Right lobe of liver (tissue), 6 donors: ENCODE results near the gene CORO6. TPM values are rescaled to one million over a fixed set of nuclear protein-coding genes. Genes with fewer than 3 reads are reported as not detected.

ENCODE experiments used
- ATAC-seq, 4 donors: fragments of 200-7000 bp; cut with Tn5 transposase; one replicate each; pipeline ENCODE4 v1.9.1; 2020; ENCODE audit warnings: mild to moderate bottlenecking in 4 of 4, moderate library complexity in 4 of 4
- DNase-seq, 3 donors: peaks; one replicate each; pipeline ENCODE4 v3.0.0-alpha.2; 2020
- H3K27ac ChIP-seq, 3 donors: fragments of 200-600 bp; one replicate each; pipeline ENCODE4 v1.8.0; 2022
- H3K27me3 ChIP-seq, 2 donors: fragments of 200-600 bp; one replicate each; pipeline ENCODE4 v1.8.0; 2022
- H3K36me3 ChIP-seq, 4 donors: fragments of 200-600 bp; sonication (generic) in 1 of 4; one replicate each; pipeline versions ENCODE4 v1.5.1 to v1.8.0; 2017 to 2022; ENCODE audit warnings: control low read depth in 1 of 4
- H3K4me1 ChIP-seq, 4 donors: fragments of 200-600 bp; sonication (generic) in 1 of 4; one replicate each; pipeline versions ENCODE4 v1.5.1 to v1.8.0; 2017 to 2022; ENCODE audit warnings: control low read depth in 1 of 4
- H3K4me3 ChIP-seq, 3 donors: fragments of 200-600 bp; one replicate each; pipeline ENCODE4 v1.8.0; 2022
- H3K9me3 ChIP-seq, 4 donors: fragments of 200-600 bp; sonication (generic) in 1 of 4; one replicate each; pipeline versions ENCODE4 v1.5.1 to v1.8.0; 2017 to 2022; ENCODE audit warnings: control low read depth in 1 of 4
- CTCF ChIP-seq, 4 donors: fragments of 200-600 bp in 3 of 4; fragments of 450-650 bp in 1 of 4; IDR thresholded peaks; one replicate each; pipeline versions ENCODE4 v1.5.1 to v1.8.0; 2016 to 2022; ENCODE audit warnings: antibody characterized with exemption in 4 of 4, mild to moderate bottlenecking in 2 of 4
- POLR2A ChIP-seq: fragments of 450-650 bp; IDR thresholded peaks from one replicate; pipeline ENCODE4 v1.6.1; 2017; ENCODE audit warnings: antibody characterized with exemption, mild to moderate bottlenecking
- WGBS: methylation state at CpG from one replicate; pipeline ENCODE4 v1.1.6; 2018; ENCODE audit warnings: low coverage, low lambda C conversion rate; ENCODE audit not compliant: insufficient coverage; ENCODE audit errors: missing lambda C conversion rate; 5-methylcytosine and 5-hydroxymethylcytosine counted together
- intact Hi-C, 2 donors: fragments of 100-400 bp; cut with DNase I; formaldehyde crosslinking; loops; one replicate each; pipeline versions ENCODE4 v1.11.2 to v1.14.1; 2022
- total RNA-seq, 6 experiments: library from RNA; depleted of rRNA in 2 of 6; stranded (reverse); fragments of >200 nt in 2 of 6; fragmentation: NEBNext Ultra II Directional in 3 of 6; extraction: Animal tissue kit (Norgen Biotek cat#: 25700) in 3 of 6; gene quantifications; one replicate each; pipeline versions ENCODE4 v1.1.0 to v1.2.4, GENCODE V29; 2016 to 2023
- donor health status: DM: no; HTN: yes; CAD: no.
- donor health status: DM: no; HTN: no; CAD: no.
- donor health status: DM: no; HTN: no; CAD: no.
- donor health status: DM: no; HTN: yes; CAD: no.
- donor health status: DM: no; HTN: yes; CAD: no.

CORO6 gene
- total RNA-seq, 6 experiments from 2014 or later, result 0.37 to 5.1 (median 0.81) TPM

- peak overlapping the region; percentile 36 to 56 (median 40) for H3K4me3 ChIP-seq
- intact Hi-C loops, result no loop called here
Observed at GRCh38 chr17:29618272-29619065, 4.2 kb downstream of the CORO6 start.

GRCh38 chr17:29617481-29618271 lies 5.0 kb downstream of the CORO6 start:
- ATAC-seq, result peak; percentile 73 to 81 (median 76)
- WGBS, result 1% methylated on average over 20 of the region's 68 CpGs
- H3K4me3 ChIP-seq, result peak overlapping the region; percentile 36 to 56 (median 40)
- peaks cover 0 to 46% (median 17%) of the 10 kb centered on the region in 4 donors for H3K4me1 ChIP-seq
- TF ChIP-seq POLR2A (no peak), CTCF (IDR thresholded peaks at IDR 0.05) (peak; percentile 73 to 95 (median 91))
- H3K27ac ChIP-seq, result peak overlapping the region in 1 of 3 donors; percentile 24
- intact Hi-C loops, result no loop called here
- no peaks in the 10 kb centered on the region for H3K36me3 ChIP-seq
- H3K9me3 ChIP-seq, result no peaks in the 10 kb centered on the region
- peaks cover 0 to 16% of the 10 kb centered on the region in 2 donors for H3K27me3 ChIP-seq
- DNase-seq, result peak; percentile 88 to 92 (median 91)

More at GRCh38 chr17:29618272-29619065, 4.2 kb downstream of the CORO6 start:
- Histone ChIP-seq H3K27ac (no peak overlapping the region), H3K9me3 (no peaks in the 10 kb centered on the region), H3K36me3 (no peaks in the 10 kb centered on the region), H3K4me1 (peaks cover 0 to 46% (median 16%) of the 10 kb centered on the region in 4 donors), H3K27me3 (peaks cover 0 to 16% of the 10 kb centered on the region in 2 donors)
- ATAC-seq (peak in 1 of 4 donors; percentile 0), DNase-seq (no peak)
- 60% methylated on average over 1 of the region's 22 CpGs for WGBS
- TF ChIP-seq CTCF (IDR thresholded peaks at IDR 0.05) (peak in 2 of 4 donors; percentile 9 to 10), POLR2A (no peak)

- no peaks in the 10 kb centered on the region for H3K36me3 ChIP-seq
- intact Hi-C loops, result no loop called here
- H3K4me1 ChIP-seq, result peaks cover 0 to 41% (median 17%) of the 10 kb centered on the region in 4 donors
- WGBS, result 3% methylated on average over 12 of the region's 16 CpGs
- peak overlapping the region in 1 of 3 donors; percentile 24 for H3K27ac ChIP-seq
- H3K4me3 ChIP-seq, result peak overlapping the region; percentile 36 to 56 (median 40)
- TF ChIP-seq POLR2A, result no peak
- TF ChIP-seq CTCF (IDR thresholded peaks at IDR 0.05), result peak; percentile 43 to 55 (median 48)
- H3K9me3 ChIP-seq, result no peaks in the 10 kb centered on the region
- peaks cover 0 to 16% of the 10 kb centered on the region in 2 donors for H3K27me3 ChIP-seq
- DNase-seq, result peak; percentile 77 to 83 (median 83)
- peak; percentile 49 to 62 (median 59) for ATAC-seq
Observed at GRCh38 chr17:29617125-29617480, 5.6 kb downstream of the CORO6 start.

GRCh38 chr17:29616300-29617048 lies 6.2 kb downstream of the CORO6 start:
- Histone ChIP-seq H3K4me1 (peaks cover 0 to 40% (median 17%) of the 10 kb centered on the region in 4 donors), H3K36me3 (no peaks in the 10 kb centered on the region), H3K27ac (no peak overlapping the region), H3K4me3 (peak overlapping the region in 2 of 3 donors; percentile 25 to 33), H3K27me3 (peaks cover 0 to 16% of the 10 kb centered on the region in 2 donors), H3K9me3 (no peaks in the 10 kb centered on the region)
- intact Hi-C loops, result no loop called here
- peak in 1 of 3 donors; percentile 46 for DNase-seq
- TF ChIP-seq POLR2A (no peak), CTCF (IDR thresholded peaks at IDR 0.05) (no peak)
- no peak for ATAC-seq
- 16% methylated on average over 14 of the region's 32 CpGs for WGBS
